Mucosa of descending colon (tissue), 3 donors: Measurements from ENCODE around the gene NLRP9. TPM values are rescaled to one million over a fixed set of nuclear protein-coding genes. Genes with fewer than 3 reads are reported as not detected.

Experiments
- ATAC-seq: fragments of 200-7000 bp; cut with Tn5 transposase; one replicate; pipeline ENCODE4 v1.9.1; 2020; ENCODE audit warnings: mild to moderate bottlenecking, moderate library complexity
- DNase-seq, 3 donors: peaks; one replicate each; pipeline ENCODE4 v3.0.0-alpha.2; 2020
- H3K36me3 ChIP-seq: fragments of 200-600 bp; one replicate; pipeline ENCODE4 v1.8.0; 2021; ENCODE audit warnings: low read depth, mild to moderate bottlenecking
- H3K4me1 ChIP-seq: fragments of 200-600 bp; one replicate; pipeline ENCODE4 v1.8.0; 2021; ENCODE audit warnings: low read depth, mild to moderate bottlenecking
- H3K4me3 ChIP-seq: fragments of 200-600 bp; one replicate; pipeline ENCODE4 v1.8.0; 2021; ENCODE audit warnings: mild to moderate bottlenecking
- H3K9me3 ChIP-seq: fragments of 200-600 bp; one replicate; pipeline ENCODE4 v1.8.0; 2021; ENCODE audit warnings: mild to moderate bottlenecking
- intact Hi-C, 2 donors: fragments of 100-400 bp; cut with DNase I in 1 of 2; cut with micrococcal nuclease in 1 of 2; formaldehyde crosslinking; loops; one replicate each; pipeline versions ENCODE4 v1.11.0 to v1.11.1; 2022; cut with DNase I, micrococcal nuclease
- total RNA-seq, 3 donors: library from RNA; stranded (reverse); fragmentation: NEBNext Ultra II Directional in 2 of 3; extraction: Animal tissue kit (Norgen Biotek cat#: 25700) in 2 of 3; gene quantifications; one replicate each; pipeline versions ENCODE4 v1.2.1 to v1.2.4, GENCODE V29; 2021 to 2023
- TF ChIP-seq, protein P1 (sequence below): fragments of 200-600 bp; IDR thresholded peaks from one replicate; pipeline ENCODE4 v1.8.0; 2022; ENCODE audit warnings: antibody characterized with exemption, mild to moderate bottlenecking
- donor health status: DM: no; HTN: no; CAD: no; lungs with moderate emphysema.
- donor health status: DM: no; HTN: no; CAD: no.
- donor health status: DM: no; HTN: yes; CAD: no.

Gene NLRP9
- total RNA-seq, 3 donors from 2014 or later = not detected

DNA sequence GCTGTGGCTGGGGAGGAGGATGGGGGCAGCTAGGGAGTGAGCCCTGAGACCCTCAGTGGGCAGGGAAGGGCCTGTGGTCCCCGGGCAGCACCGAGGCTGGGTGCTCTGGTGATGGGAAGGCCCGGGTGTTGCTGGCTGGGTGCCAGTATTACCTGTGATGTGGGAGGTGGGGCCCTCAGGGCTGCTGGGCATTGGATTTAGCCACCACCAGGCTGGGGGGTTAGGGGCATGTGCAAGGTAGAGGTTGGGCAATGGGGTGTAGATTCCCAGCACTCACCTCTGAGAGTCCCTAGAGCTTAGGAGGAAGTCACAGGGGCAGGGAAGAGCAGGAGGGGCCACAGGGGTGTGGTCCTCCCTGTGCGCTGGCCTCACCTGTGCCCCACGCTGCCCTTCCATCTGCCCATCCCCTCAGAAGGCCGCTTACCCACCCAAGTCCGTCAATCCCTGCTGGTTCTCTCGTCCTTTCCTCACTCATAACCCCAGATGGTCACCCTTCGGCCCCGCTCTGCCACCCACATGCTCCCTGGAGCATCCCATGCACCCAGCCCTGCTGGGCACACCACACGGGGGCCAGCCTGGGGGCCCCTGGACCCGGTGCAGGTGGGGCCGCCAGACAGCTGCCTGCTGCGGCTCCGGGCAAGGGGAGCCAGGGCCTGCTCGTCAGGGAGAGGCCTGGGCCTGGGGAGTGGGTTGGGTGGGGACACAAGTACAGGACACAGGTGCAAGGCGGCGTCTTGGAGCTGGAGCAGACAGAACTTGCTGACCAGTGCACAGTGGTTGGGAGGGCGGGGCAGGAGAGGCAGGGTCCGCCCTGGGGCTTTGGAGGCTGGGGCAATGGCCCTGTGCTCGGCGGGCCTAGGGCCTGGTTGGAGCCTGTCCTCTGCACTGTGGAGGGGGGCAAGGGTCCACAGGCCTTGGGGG lies 50.7 kb downstream of the NLRP9 start:
- H3K9me3 ChIP-seq = no peaks in the 10 kb centered on the region
- ATAC-seq (peak; percentile 38), DNase-seq (peak; percentile 71 to 87 (median 81))
- H3K4me3 ChIP-seq = no peak overlapping the region
- intact Hi-C loops = no loop called here
- TF ChIP-seq, protein P1, sequence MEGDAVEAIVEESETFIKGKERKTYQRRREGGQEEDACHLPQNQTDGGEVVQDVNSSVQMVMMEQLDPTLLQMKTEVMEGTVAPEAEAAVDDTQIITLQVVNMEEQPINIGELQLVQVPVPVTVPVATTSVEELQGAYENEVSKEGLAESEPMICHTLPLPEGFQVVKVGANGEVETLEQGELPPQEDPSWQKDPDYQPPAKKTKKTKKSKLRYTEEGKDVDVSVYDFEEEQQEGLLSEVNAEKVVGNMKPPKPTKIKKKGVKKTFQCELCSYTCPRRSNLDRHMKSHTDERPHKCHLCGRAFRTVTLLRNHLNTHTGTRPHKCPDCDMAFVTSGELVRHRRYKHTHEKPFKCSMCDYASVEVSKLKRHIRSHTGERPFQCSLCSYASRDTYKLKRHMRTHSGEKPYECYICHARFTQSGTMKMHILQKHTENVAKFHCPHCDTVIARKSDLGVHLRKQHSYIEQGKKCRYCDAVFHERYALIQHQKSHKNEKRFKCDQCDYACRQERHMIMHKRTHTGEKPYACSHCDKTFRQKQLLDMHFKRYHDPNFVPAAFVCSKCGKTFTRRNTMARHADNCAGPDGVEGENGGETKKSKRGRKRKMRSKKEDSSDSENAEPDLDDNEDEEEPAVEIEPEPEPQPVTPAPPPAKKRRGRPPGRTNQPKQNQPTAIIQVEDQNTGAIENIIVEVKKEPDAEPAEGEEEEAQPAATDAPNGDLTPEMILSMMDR = no peak
- H3K36me3 ChIP-seq = no peaks in the 10 kb centered on the region
- peaks cover 67% of the 10 kb centered on the region for H3K4me1 ChIP-seq

DNA sequence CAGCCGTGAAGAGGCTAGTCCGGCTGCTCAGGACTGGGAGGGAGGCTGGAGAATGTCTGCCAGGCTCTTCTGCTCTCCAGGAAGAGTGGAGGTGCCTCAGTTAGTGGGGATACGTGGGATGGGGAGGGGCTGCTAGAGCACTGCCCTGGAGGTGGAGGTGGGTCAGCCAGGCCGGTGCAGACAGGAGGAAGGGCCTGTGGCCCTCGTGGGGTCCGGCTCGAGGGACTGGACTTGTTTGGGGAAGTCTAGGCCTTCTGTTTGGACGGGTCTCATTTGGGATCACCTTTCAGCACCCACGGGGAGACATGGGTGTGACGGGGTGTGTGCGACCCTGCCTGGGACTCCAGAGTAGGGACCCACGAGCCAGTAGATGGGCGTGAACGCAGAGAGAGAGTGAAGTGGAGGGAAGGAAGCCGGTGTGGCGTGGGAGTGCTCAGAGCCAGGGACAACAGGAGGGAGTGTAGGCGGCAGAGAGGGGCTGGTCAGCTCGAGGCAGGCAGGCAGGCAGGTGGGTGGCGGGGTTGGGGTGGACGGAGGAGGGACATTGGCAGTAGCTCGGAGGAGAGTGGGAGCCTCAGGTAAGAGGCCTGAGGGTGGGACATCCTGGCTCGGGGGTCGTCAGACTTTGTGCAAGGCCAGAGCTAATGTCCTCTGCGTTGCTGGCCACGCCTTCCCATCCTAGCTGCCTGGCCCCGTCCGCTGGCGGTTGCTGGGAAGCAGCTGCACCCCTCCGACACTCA lies 51.7 kb downstream of the NLRP9 start:
- peaks cover 75% of the 10 kb centered on the region for H3K4me1 ChIP-seq
- no peak overlapping the region for H3K4me3 ChIP-seq
- TF ChIP-seq, protein P1 = no peak
- intact Hi-C loops = no loop called here
- DNase-seq (peak in 2 of 3 donors; percentile 36 to 53), ATAC-seq (no peak)
- H3K9me3 ChIP-seq = no peaks in the 10 kb centered on the region
- H3K36me3 ChIP-seq = no peaks in the 10 kb centered on the region

DNA sequence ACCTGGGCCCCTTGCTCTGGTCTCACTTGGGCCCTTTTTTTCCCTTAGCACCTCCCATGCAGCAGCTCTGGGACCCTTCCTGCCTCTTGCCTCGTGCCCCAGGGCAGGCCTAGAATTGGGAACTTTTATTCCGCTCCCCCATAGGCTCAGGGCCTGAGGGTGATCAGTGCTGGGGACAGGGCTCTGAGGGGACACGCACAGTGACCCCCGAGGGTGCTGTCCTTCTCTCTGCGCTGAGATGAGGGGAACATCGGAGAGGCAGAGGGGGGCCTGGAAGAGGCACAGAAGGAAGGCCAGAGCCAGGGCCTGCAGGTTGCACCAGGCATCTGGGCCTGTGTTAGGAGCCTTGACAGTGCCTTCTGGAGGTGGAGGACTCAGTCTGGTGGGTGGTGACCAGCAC lies 52.4 kb downstream of the NLRP9 start:
- TF ChIP-seq, protein P1 = no peak
- Histone ChIP-seq H3K4me3 (no peak overlapping the region), H3K36me3 (no peaks in the 10 kb centered on the region), H3K4me1 (peaks cover 75% of the 10 kb centered on the region), H3K9me3 (no peaks in the 10 kb centered on the region)
- ATAC-seq = no peak
- peak in 2 of 3 donors; percentile 26 to 29 for DNase-seq
- intact Hi-C loops = no loop called here

DNA sequence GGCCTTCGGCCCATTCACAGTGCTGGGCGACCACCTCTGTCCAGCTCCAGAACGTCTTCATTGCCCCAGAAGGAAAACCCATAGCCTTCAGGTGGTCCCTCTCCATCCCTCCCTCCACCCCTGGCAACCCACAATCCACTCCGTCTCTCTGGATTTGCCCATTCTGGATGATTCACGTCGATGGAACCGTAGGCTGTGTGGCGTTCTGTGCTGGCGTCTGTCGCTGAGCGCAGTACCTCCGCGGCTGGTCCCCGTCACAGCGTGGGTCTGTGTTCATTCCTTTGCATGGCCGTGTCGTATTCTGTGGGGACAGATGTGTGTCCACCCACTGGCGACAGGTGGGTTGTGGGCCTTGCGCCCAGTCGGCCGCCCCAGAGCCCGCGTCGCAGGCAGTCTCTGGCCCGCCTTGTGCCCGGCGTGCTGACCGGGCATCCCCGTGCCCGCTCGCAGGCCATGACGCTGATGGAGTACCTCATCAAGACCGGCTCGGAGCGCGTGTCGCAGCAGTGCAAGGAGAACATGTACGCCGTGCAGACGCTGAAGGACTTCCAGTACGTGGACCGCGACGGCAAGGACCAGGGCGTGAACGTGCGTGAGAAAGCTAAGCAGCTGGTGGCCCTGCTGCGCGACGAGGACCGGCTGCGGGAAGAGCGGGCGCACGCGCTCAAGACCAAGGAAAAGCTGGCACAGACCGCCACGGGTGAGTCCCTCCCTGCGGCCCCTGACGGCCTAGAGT lies 53.1 kb downstream of the NLRP9 start:
- peaks cover 75% of the 10 kb centered on the region for H3K4me1 ChIP-seq
- ATAC-seq (no peak), DNase-seq (peak in 2 of 3 donors; percentile 41 to 61)
- H3K36me3 ChIP-seq = no peaks in the 10 kb centered on the region
- intact Hi-C loops = no loop called here
- H3K9me3 ChIP-seq = no peaks in the 10 kb centered on the region
- H3K4me3 ChIP-seq = no peak overlapping the region
- TF ChIP-seq, protein P1 = no peak

DNA sequence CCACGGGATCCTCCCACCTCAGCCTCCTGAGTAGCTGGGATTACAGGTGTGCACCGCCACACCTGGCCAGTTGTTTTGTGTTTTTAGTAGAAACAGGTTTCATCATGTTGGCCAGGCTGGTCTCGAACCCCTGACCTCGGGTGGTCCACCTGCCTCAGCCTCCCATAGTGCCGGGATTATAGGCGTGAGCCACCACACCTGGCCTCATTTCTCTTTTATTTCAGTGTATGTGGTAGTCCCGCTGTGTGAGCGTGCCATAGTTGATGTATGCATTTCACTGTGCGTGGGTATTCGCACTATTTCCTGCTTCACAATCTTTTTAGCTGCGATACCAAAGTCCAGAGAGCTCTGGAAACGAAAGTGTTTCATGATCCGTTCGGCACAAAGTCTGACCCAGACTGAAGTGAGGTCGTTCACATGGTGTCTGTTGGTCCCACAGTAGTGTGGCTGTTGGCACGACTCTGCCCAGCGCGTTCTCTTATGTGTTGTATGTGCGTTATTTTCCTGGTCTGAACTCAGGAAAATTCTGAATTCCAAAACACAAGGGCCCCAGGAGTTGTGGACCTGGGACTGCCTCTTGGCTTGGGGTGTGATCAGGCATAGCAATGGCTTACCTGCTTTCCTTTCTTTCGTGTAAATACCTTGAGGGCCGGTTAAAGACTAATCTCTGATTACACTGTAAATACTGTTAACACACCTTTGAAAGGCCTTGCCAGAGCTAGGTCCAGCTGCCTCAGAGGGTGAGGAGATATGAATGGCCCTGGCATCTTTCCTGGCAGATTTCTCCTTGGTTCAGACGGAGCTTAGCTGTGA lies 54.5 kb downstream of the NLRP9 start:
- peak; percentile 65 for ATAC-seq

More for the DNA sequence above, 54.5 kb downstream of the NLRP9 start:
- H3K4me1 ChIP-seq = peaks cover 71% of the 10 kb centered on the region
- H3K9me3 ChIP-seq = no peaks in the 10 kb centered on the region
- H3K4me3 ChIP-seq = no peak overlapping the region
- H3K36me3 ChIP-seq = peaks cover 5% of the 10 kb centered on the region
- peak; percentile 56 to 86 (median 65) for DNase-seq
- TF ChIP-seq, protein P1 = no peak
- intact Hi-C loops = no loop called here
